ENCODE results near the gene SZT2. TPM values are rescaled to one million over a fixed set of nuclear protein-coding genes. Genes with fewer than 3 reads are reported as not detected.
"Not testable (repeated sequence)": the region's sequence is repeated elsewhere in the genome, so short reads cannot be mapped to it uniquely, and the experiment has no call there.

SZT2 gene
- polyA plus RNA-seq, 3 donors = 20.9 to 30.1 (median 21.6) TPM

- no peak for DNase-seq (ENCODE audit: extremely low read depth in 1 of 11, low read depth in 9 of 11, low spot score in 4 of 11)
Observed at GRCh38 chr1:43499898-43500297, 110.2 kb downstream of the SZT2 start.

DNA sequence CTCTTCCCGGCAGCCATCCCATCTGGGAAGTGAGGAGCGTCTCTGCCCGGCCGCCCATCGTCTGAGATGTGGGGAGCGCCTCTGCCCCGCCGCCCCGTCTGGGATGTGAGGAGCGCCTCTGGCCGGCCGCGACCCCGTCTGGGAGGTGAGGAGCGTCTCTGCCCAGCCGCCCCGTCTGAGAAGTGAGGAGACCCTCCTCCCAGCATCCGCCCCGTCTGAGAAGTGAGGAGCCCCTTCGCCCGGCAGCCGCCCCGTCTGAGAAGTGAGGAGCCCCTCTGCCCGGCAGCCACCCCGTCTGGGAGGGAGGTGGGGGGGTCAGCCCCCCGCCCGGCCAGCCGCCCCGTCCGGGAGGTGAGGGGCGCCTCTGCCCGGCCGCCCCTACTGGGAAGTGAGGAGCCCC, 112.1 kb downstream of the SZT2 start:
- DNase-seq (ENCODE audit: extremely low read depth in 1 of 11, low read depth in 9 of 11, low spot score in 4 of 11) = not testable (repeated sequence)

- DNase-seq (ENCODE audit: extremely low read depth in 1 of 11, low read depth in 9 of 11, low spot score in 4 of 11) = no peak
Observed at GRCh38 chr1:43503534-43503933, 113.8 kb downstream of the SZT2 start.

Other genes with a start within 250 kb of the SZT2 start
- gene EBNA1BP2, start 217.6 kb upstream of the SZT2 start, polyA plus RNA-seq (ENCODE audit: insufficient read length in 3 of 3) = 10 to 100 TPM; 71.7 to 79.1 (median 77.1) TPM
- 1 to 10 TPM; 3.1 to 6.1 (median 4.0) TPM for gene CFAP57, start 217.6 kb upstream of the SZT2 start, polyA plus RNA-seq (ENCODE audit: insufficient read length in 3 of 3)
- 10 to 100 TPM; 12.7 to 20.1 (median 19.0) TPM for gene TMEM125, start 119.9 kb upstream of the SZT2 start, polyA plus RNA-seq (ENCODE audit: insufficient read length in 3 of 3)
- gene C1orf210, start 104.3 kb upstream of the SZT2 start, polyA plus RNA-seq (ENCODE audit: insufficient read length in 3 of 3) = 10 to 100 TPM; 23.7 to 26.9 (median 26.3) TPM
- gene TIE1, start 88.9 kb upstream of the SZT2 start, polyA plus RNA-seq (ENCODE audit: insufficient read length in 3 of 3) = 10 to 100 TPM; 39.5 to 62.5 (median 55.4) TPM
- 1 to 10 TPM in 2 of 3 donors, under 1 TPM in 1; 0.78 to 1.3 (median 1.1) TPM for gene MPL, start 52.1 kb upstream of the SZT2 start, polyA plus RNA-seq (ENCODE audit: insufficient read length in 3 of 3)
- gene CDC20, start 30.9 kb upstream of the SZT2 start, polyA plus RNA-seq (ENCODE audit: insufficient read length in 3 of 3) = 10 to 100 TPM; 27.9 to 51.7 (median 44.9) TPM
- 10 to 100 TPM; 75.3 to 83.9 (median 77.6) TPM for gene ELOVL1, start 21.9 kb upstream of the SZT2 start, polyA plus RNA-seq (ENCODE audit: insufficient read length in 3 of 3)
- gene MED8, start 99 bp upstream of the SZT2 start, polyA plus RNA-seq (ENCODE audit: insufficient read length in 3 of 3) = 10 to 100 TPM; 35.8 to 41.2 (median 38.3) TPM
- 10 to 100 TPM; 26.2 to 47.5 (median 41.8) TPM for gene HYI, start 64.0 kb downstream of the SZT2 start, polyA plus RNA-seq (ENCODE audit: insufficient read length in 3 of 3)
- 100 to 1,000 TPM; 207 to 229 (median 213) TPM for gene PTPRF, start 141.0 kb downstream of the SZT2 start, polyA plus RNA-seq (ENCODE audit: insufficient read length in 3 of 3)